CD14-positive monocyte (primary cell): ENCODE measurements around the gene PRPF19. TPM values are rescaled to one million over a fixed set of nuclear protein-coding genes. Genes with fewer than 3 reads are reported as not detected.

Source experiments
- DNase-seq, 3 donors: peaks; one replicate each; pipeline ENCODE4 v3.0.0-alpha.2; 2011 to 2022
- H2AFZ ChIP-seq: 2 replicates; pipeline ENCODE4 v1.6.0; 2012; ENCODE audit warnings: mild to moderate bottlenecking, low read depth, low read length, inconsistent platforms; ENCODE audit not compliant: insufficient read depth, poor library complexity, severe bottlenecking
- H3K27ac ChIP-seq, 2 donors: 1 replicate in 1 of 2; 2 replicates in 1 of 2; pipeline ENCODE4 v1.5.1; 2012 to 2013; ENCODE audit warnings: low read length in 2 of 2, control low read depth in 1 of 2, inconsistent platforms in 1 of 2, low read depth in 1 of 2, mild to moderate bottlenecking in 1 of 2
- H3K27me3 ChIP-seq, 2 donors: one replicate each; pipeline versions ENCODE4 v1.6.0 to v1.6.1; 2011 to 2013; ENCODE audit warnings: low read length in 2 of 2; ENCODE audit not compliant: control insufficient read depth in 2 of 2, insufficient read depth in 2 of 2
- H3K36me3 ChIP-seq, 2 donors: replicated peaks in 1 of 2; 1 replicate in 1 of 2; 2 replicates in 1 of 2; pipeline versions ENCODE4 v1.5.1 to v1.6.1; 2012 to 2013; ENCODE audit warnings: low read length in 2 of 2, control low read depth in 1 of 2, inconsistent platforms in 1 of 2, mild to moderate bottlenecking in 1 of 2; ENCODE audit not compliant: insufficient read depth in 2 of 2, control insufficient read depth in 1 of 2
- H3K4me1 ChIP-seq, 2 donors: 1 replicate in 1 of 2; 2 replicates in 1 of 2; pipeline versions ENCODE4 v1.5.1 to v1.6.1; 2012 to 2013; ENCODE audit warnings: low read length in 2 of 2, control low read depth in 1 of 2, inconsistent platforms in 1 of 2, mild to moderate bottlenecking in 1 of 2, moderate library complexity in 1 of 2; ENCODE audit not compliant: insufficient read depth in 2 of 2, control insufficient read depth in 1 of 2
- H3K4me2 ChIP-seq: replicated peaks from 2 replicates; pipeline ENCODE3; 2012; ENCODE audit warnings: low read length, moderate library complexity, mild to moderate bottlenecking; ENCODE audit not compliant: poor library complexity, severe bottlenecking; ENCODE audit errors: extremely low read depth
- H3K4me3 ChIP-seq, 3 experiments: fragments of 200-600 bp in 1 of 3; sonication (generic) in 1 of 3; replicated peaks in 1 of 3; 1 replicate in 2 of 3; 2 replicates in 1 of 3; pipeline ENCODE4 v1.5.1; 2011 to 2013; ENCODE audit warnings: low read length in 3 of 3, mild to moderate bottlenecking in 3 of 3, control low read depth in 2 of 3, low read depth in 2 of 3, inconsistent platforms in 1 of 3, moderate library complexity in 1 of 3
- H3K79me2 ChIP-seq: 2 replicates; pipeline ENCODE4 v1.6.0; 2012; ENCODE audit warnings: mild to moderate bottlenecking, control low read depth, inconsistent platforms, low read length, moderate library complexity; ENCODE audit not compliant: insufficient read depth
- H3K9ac ChIP-seq: 2 replicates; pipeline ENCODE4 v1.6.0; 2017; ENCODE audit warnings: low read length, mild to moderate bottlenecking; ENCODE audit not compliant: insufficient read depth, poor library complexity, severe bottlenecking
- H3K9me3 ChIP-seq, 2 donors: replicated peaks in 1 of 2; 1 replicate in 1 of 2; 2 replicates in 1 of 2; pipeline versions ENCODE4 v1.5.1 to v1.6.1; 2012 to 2013; ENCODE audit warnings: low read length in 2 of 2, control low read depth in 1 of 2; ENCODE audit not compliant: control insufficient read depth in 1 of 2, insufficient read depth in 1 of 2
- H4K20me1 ChIP-seq: 2 replicates; pipeline ENCODE4 v1.6.0; 2012; ENCODE audit warnings: mild to moderate bottlenecking, low read length, control low read depth, moderate library complexity; ENCODE audit not compliant: insufficient read depth
- H3K27ac Mint-ChIP-seq, 7 donors: one replicate each; pipeline ENCODE4 v1.8.0; 2020; ENCODE audit warnings: mild to moderate bottlenecking in 7 of 7, mixed read lengths in 7 of 7, moderate library complexity in 6 of 7, inconsistent platforms in 2 of 7
- H3K27me3 Mint-ChIP-seq, 3 donors: one replicate each; pipeline ENCODE4 v1.8.0; 2021 to 2022; ENCODE audit warnings: low read depth in 3 of 3, mild to moderate bottlenecking in 3 of 3, mixed read lengths in 3 of 3, moderate library complexity in 3 of 3, inconsistent platforms in 1 of 3
- H3K36me3 Mint-ChIP-seq, 2 donors: one replicate each; pipeline ENCODE4 v1.8.0; 2020; ENCODE audit warnings: mixed read lengths in 2 of 2, inconsistent platforms in 1 of 2, mild to moderate bottlenecking in 1 of 2
- H3K4me1 Mint-ChIP-seq: one replicate; pipeline ENCODE4 v1.8.0; 2020; ENCODE audit warnings: mild to moderate bottlenecking, mixed read lengths
- H3K4me3 Mint-ChIP-seq, 2 donors: one replicate each; pipeline ENCODE4 v1.8.0; 2020; ENCODE audit warnings: mild to moderate bottlenecking in 2 of 2, mixed read lengths in 2 of 2, moderate library complexity in 1 of 2
- H3K9me3 Mint-ChIP-seq, 7 donors: one replicate each; pipeline ENCODE4 v1.8.0; 2020 to 2022; ENCODE audit warnings: mixed read lengths in 7 of 7, mild to moderate bottlenecking in 6 of 7, moderate library complexity in 6 of 7, inconsistent platforms in 2 of 7
- CTCF ChIP-seq: fragments of 200-600 bp; IDR thresholded peaks from one replicate; pipeline ENCODE4 v1.8.0; 2022; ENCODE audit warnings: antibody characterized with exemption, mild to moderate bottlenecking
- WGBS: methylation state at CpG from one replicate; pipeline ENCODE4 v1.1.5; 2013; ENCODE audit warnings: missing lambda C conversion rate; ENCODE audit not compliant: insufficient coverage; 5-methylcytosine and 5-hydroxymethylcytosine counted together
- intact Hi-C, 2 donors: fragments of 100-400 bp; cut with micrococcal nuclease; formaldehyde crosslinking; loops; one replicate each; pipeline versions ENCODE4 v1.15.0 to v1.15.1; 2023
- polyA plus RNA-seq, 3 donors: library from polyadenylated mRNA; depleted of rRNA in 1 of 3; unstranded in 2 of 3; stranded (reverse) in 1 of 3; fragments of 300-500 nt in 2 of 3; fragments of >200 nt in 1 of 3; fragmentation: Illumina TruSeq in 2 of 3; gene quantifications; 1 replicate in 2 of 3; 2 replicates in 1 of 3; pipeline ENCODE4 v1.2.3, GENCODE V29; 2012 to 2021

PRPF19 gene
- polyA plus RNA-seq, 3 donors: 7.8 to 33.2 (median 12.2) TPM

GRCh38 chr11:60939301-60939700 is 32.9 kb upstream of the PRPF19 start:
- no peak overlapping the region for H3K9ac ChIP-seq
- H3K27ac ChIP-seq: no peak overlapping the region
- H3K4me3 Mint-ChIP-seq: no peak overlapping the region
- H3K79me2 ChIP-seq: peaks cover 5% of the 10 kb centered on the region
- no peak for TF ChIP-seq CTCF
- H3K4me1 Mint-ChIP-seq: peaks cover 7% of the 10 kb centered on the region
- no peak overlapping the region for H3K4me3 ChIP-seq
- 97% methylated on average over 7 of the region's 7 CpGs for WGBS
- H3K9me3 Mint-ChIP-seq: peaks cover 0 to 4% (median 0%) of the 10 kb centered on the region in 7 donors
- no peaks in the 10 kb centered on the region for H3K9me3 ChIP-seq
- no peaks in the 10 kb centered on the region for H3K27me3 ChIP-seq
- peaks cover 76 to 81% of the 10 kb centered on the region in 2 donors for H3K36me3 Mint-ChIP-seq
- peaks cover 100% of the 10 kb centered on the region for H4K20me1 ChIP-seq
- H3K27ac Mint-ChIP-seq: no peak overlapping the region
- no peak for DNase-seq
- no peak overlapping the region for H3K4me2 ChIP-seq
- no peak overlapping the region for H2AFZ ChIP-seq
- intact Hi-C loops: no loop called here
- peaks cover 1 to 4% (median 1%) of the 10 kb centered on the region in 3 donors for H3K27me3 Mint-ChIP-seq
- H3K36me3 ChIP-seq: peaks cover 79 to 80% of the 10 kb centered on the region in 2 donors
- H3K4me1 ChIP-seq: no peaks in the 10 kb centered on the region

GRCh38 chr11:60938500-60938899 is 32.1 kb upstream of the PRPF19 start:
- Histone ChIP-seq H3K4me1 (no peaks in the 10 kb centered on the region), H2AFZ (no peak overlapping the region), H3K9me3 (no peaks in the 10 kb centered on the region), H3K27me3 (no peaks in the 10 kb centered on the region), H4K20me1 (peaks cover 96% of the 10 kb centered on the region), H3K27ac (no peak overlapping the region), H3K4me3 (no peak overlapping the region), H3K9ac (no peak overlapping the region), H3K4me2 (no peak overlapping the region), H3K79me2 (no peaks in the 10 kb centered on the region), H3K36me3 (peaks cover 71 to 72% of the 10 kb centered on the region in 2 donors)
- DNase-seq: no peak
- intact Hi-C loops: no loop called here
- WGBS: 96% methylated on average over 6 of the region's 9 CpGs
- Mint-ChIP-seq H3K4me3 (peak overlapping the region in 1 of 2 donors; percentile 57), H3K27me3 (peaks cover 0 to 6% (median 4%) of the 10 kb centered on the region in 3 donors), H3K27ac (peak overlapping the region in 2 of 7 donors; percentile 22 to 29), H3K9me3 (peaks cover 0 to 2% (median 0%) of the 10 kb centered on the region in 7 donors), H3K4me1 (peaks cover 4% of the 10 kb centered on the region), H3K36me3 (peaks cover 69 to 73% of the 10 kb centered on the region in 2 donors)
- no peak for TF ChIP-seq CTCF
